IMR-90 (cell line): ENCODE measurements around the gene MAFB. TPM values are rescaled to one million over a fixed set of nuclear protein-coding genes. Genes with fewer than 3 reads are reported as not detected.

ENCODE experiments used
- ATAC-seq: fragments of 200-7000 bp; cut with Tn5 transposase; 2 replicates; pipeline ENCODE4 v1.9.1; 2020; ENCODE audit warnings: low read depth, mild to moderate bottlenecking, moderate library complexity
- BruUV-seq: library from RNA; stranded (reverse); fragments of 400-500 nt; replicated peaks from 2 replicates; lab custom pipeline; 2021; lab: Mats Ljungman, UMichigan
- CTCF ChIA-PET: fragments of 300-600 bp; formaldehyde crosslinking; extraction: SDS; loops from one replicate; lab custom pipeline; 2021; ENCODE audit warnings: antibody characterized with exemption; lab: Yijun Ruan, JAX
- POLR2A ChIA-PET: fragments of 300-600 bp; sonication (Branson Sonifier 250); formaldehyde crosslinking; loops from one replicate; lab custom pipeline; 2022; ENCODE audit warnings: antibody characterized with exemption; ENCODE audit not compliant: unreplicated experiment; lab: Charles Lee
- DNase-seq: peaks from one replicate; pipeline ENCODE4 v3.0.0; 2013
- H2AFZ ChIP-seq: replicated peaks from 2 replicates; pipeline ENCODE3; 2013; ENCODE audit warnings: low read length, mild to moderate bottlenecking; ENCODE audit not compliant: poor library complexity
- H2AK5ac ChIP-seq: 2 replicates; pipeline ENCODE4 v1.6.1; 2013; ENCODE audit warnings: low read depth, low read length, inconsistent platforms
- H2AK9ac ChIP-seq: replicated peaks from 2 replicates; pipeline ENCODE3; 2013; ENCODE audit warnings: mild to moderate bottlenecking, low read depth, low read length, moderate library complexity; ENCODE audit not compliant: poor library complexity
- H2BK120ac ChIP-seq: 2 replicates; pipeline ENCODE4 v1.6.1; 2013; ENCODE audit warnings: low read depth, low read length, inconsistent platforms
- H2BK15ac ChIP-seq: 3 replicates; pipeline ENCODE4 v1.6.1; 2013; ENCODE audit warnings: low read depth, low read length, inconsistent platforms
- H2BK20ac ChIP-seq: 2 replicates; pipeline ENCODE4 v1.6.1; 2013; ENCODE audit warnings: low read depth, mild to moderate bottlenecking, inconsistent platforms, low read length, moderate library complexity
- H2BK5ac ChIP-seq: 2 replicates; pipeline ENCODE4 v1.6.1; 2013; ENCODE audit warnings: mild to moderate bottlenecking, low read depth, low read length, inconsistent platforms; ENCODE audit not compliant: poor library complexity, severe bottlenecking
- H3K14ac ChIP-seq: replicated peaks from 2 replicates; pipeline ENCODE4 v1.6.1; 2013; ENCODE audit warnings: low read depth, low read length, inconsistent platforms
- H3K18ac ChIP-seq: 2 replicates; pipeline ENCODE4 v1.6.1; 2013; ENCODE audit warnings: low read depth, low read length, control low read depth
- H3K23ac ChIP-seq: 2 replicates; pipeline ENCODE4 v1.6.1; 2013; ENCODE audit warnings: low read depth, low read length, inconsistent platforms
- H3K27ac ChIP-seq: 2 replicates; pipeline ENCODE4 v1.5.1; 2013; ENCODE audit warnings: mild to moderate bottlenecking, control low read depth, low read length; ENCODE audit not compliant: insufficient read depth
- H3K27me3 ChIP-seq: 2 replicates; pipeline ENCODE4 v1.6.1; 2013; ENCODE audit warnings: low read length; ENCODE audit not compliant: control insufficient read depth, insufficient read depth
- H3K36me3 ChIP-seq: 2 replicates; pipeline ENCODE4 v1.6.1; 2013; ENCODE audit warnings: low read length, mixed read lengths; ENCODE audit not compliant: control insufficient read depth, insufficient read depth
- H3K4ac ChIP-seq: 2 replicates; pipeline ENCODE4 v1.6.1; 2013; ENCODE audit warnings: low read depth, low read length, inconsistent platforms
- H3K4me1 ChIP-seq: 2 replicates; pipeline ENCODE4 v1.6.1; 2013; ENCODE audit warnings: low read length, mixed read lengths; ENCODE audit not compliant: control insufficient read depth, insufficient read depth
- H3K4me2 ChIP-seq: 2 replicates; pipeline ENCODE4 v1.6.1; 2013; ENCODE audit warnings: low read depth, mild to moderate bottlenecking, control low read depth, low read length, moderate library complexity
- H3K4me3 ChIP-seq: 2 replicates; pipeline ENCODE4 v1.5.1; 2013; ENCODE audit warnings: low read depth, mild to moderate bottlenecking, control low read depth, low read length, moderate library complexity; ENCODE audit not compliant: insufficient read depth
- H3K56ac ChIP-seq: 2 replicates; pipeline ENCODE4 v1.6.1; 2013; ENCODE audit warnings: low read length, inconsistent platforms; ENCODE audit not compliant: insufficient read depth; ENCODE audit errors: extremely low read depth
- H3K79me1 ChIP-seq, 2 experiments: 2 replicates each; pipeline ENCODE4 v1.6.1; 2013; ENCODE audit warnings: low read length in 2 of 2, inconsistent platforms in 1 of 2, low read depth in 1 of 2
- H3K9ac ChIP-seq: 2 replicates; pipeline ENCODE4 v1.6.1; 2013; ENCODE audit warnings: low read depth, low read length, control low read depth
- H3K9me1 ChIP-seq: 2 replicates; pipeline ENCODE4 v1.6.1; 2013; ENCODE audit warnings: low read length, inconsistent platforms; ENCODE audit not compliant: insufficient read depth
- H3K9me3 ChIP-seq: 2 replicates; pipeline ENCODE4 v1.6.1; 2013; ENCODE audit warnings: low read length; ENCODE audit not compliant: control insufficient read depth, insufficient read depth
- H4K20me1 ChIP-seq: 2 replicates; pipeline ENCODE4 v1.6.1; 2013; ENCODE audit warnings: low read length, inconsistent platforms; ENCODE audit not compliant: insufficient read depth
- H4K5ac ChIP-seq: 2 replicates; pipeline ENCODE4 v1.6.1; 2013; ENCODE audit warnings: mild to moderate bottlenecking, low read depth, low read length, control low read depth
- H4K8ac ChIP-seq, 2 experiments: 2 replicates each; pipeline ENCODE4 v1.6.1; 2013; ENCODE audit warnings: low read depth in 2 of 2, low read length in 2 of 2, control low read depth in 1 of 2, inconsistent platforms in 1 of 2
- H4K91ac ChIP-seq: 2 replicates; pipeline ENCODE4 v1.6.1; 2013; ENCODE audit warnings: low read depth, low read length, inconsistent platforms; ENCODE audit not compliant: insufficient read depth
- CEBPB ChIP-seq: IDR thresholded peaks from 2 replicates; pipeline ENCODE4 v1.6.1; 2012; ENCODE audit warnings: low read depth, low read length, improper control_type of control experiment
- ELK1 ChIP-seq: fragments of 150-350 bp; IDR thresholded peaks from 2 replicates; pipeline ENCODE4 v1.6.1; 2016; ENCODE audit warnings: low read depth, mild to moderate bottlenecking, low read length, moderate library complexity, borderline replicate concordance
- FOS ChIP-seq: fragments of 150-350 bp; IDR thresholded peaks from 2 replicates; pipeline ENCODE4 v1.6.1; 2016; ENCODE audit warnings: low read depth, low read length
- MAFK ChIP-seq: IDR thresholded peaks from 2 replicates; pipeline ENCODE4 v1.6.1; 2012; ENCODE audit warnings: low read depth, low read length, improper control_type of control experiment
- MAZ ChIP-seq: IDR thresholded peaks from 2 replicates; pipeline ENCODE4 v1.6.1; 2012; ENCODE audit warnings: low read depth, mild to moderate bottlenecking, low read length, improper control_type of control experiment, moderate library complexity, borderline replicate concordance
- MXI1 ChIP-seq: IDR thresholded peaks from 2 replicates; pipeline ENCODE4 v1.6.1; 2012; ENCODE audit warnings: low read depth, mild to moderate bottlenecking, low read length, moderate library complexity, borderline replicate concordance
- SMC3 ChIP-seq: fragments of 150-350 bp; IDR thresholded peaks from 2 replicates; pipeline ENCODE4 v1.6.1; 2016; ENCODE audit warnings: low read depth, mild to moderate bottlenecking, antibody characterized with exemption, low read length, moderate library complexity
- USF2 ChIP-seq: fragments of 150-350 bp; IDR thresholded peaks from 2 replicates; pipeline ENCODE4 v1.6.1; 2017; ENCODE audit warnings: mild to moderate bottlenecking, antibody characterized with exemption, low read length, low read depth
- dilution Hi-C: fragments of 300-500 bp; cut with HindIII; formaldehyde crosslinking; loops from one replicate; pipeline ENCODE4 v1.14.3; 2018; ENCODE audit warnings: low sequenced_read_pairs; ENCODE audit not compliant: unreplicated experiment
- in situ Hi-C: fragments of 300-500 bp; cut with MboI; formaldehyde crosslinking; loops from 3 replicates; pipeline ENCODE4 v1.14.3; 2019; ENCODE audit warnings: low sequenced_read_pairs, inconsistent platforms, mixed read lengths
- intact Hi-C: fragments of 100-400 bp; cut with micrococcal nuclease; formaldehyde crosslinking; loops from 2 replicates; pipeline ENCODE4 v1.10.0; 2022
- polyA plus RNA-seq, 3 experiments: library from polyadenylated mRNA; depleted of rRNA; stranded (reverse); fragments of >200 nt; gene quantifications; 2 replicates each; pipeline ENCODE4 v1.2.3, GENCODE V29; 2012; ENCODE audit warnings: low replicate concordance in 1 of 3
- total RNA-seq: library from RNA; depleted of rRNA; stranded (reverse); fragments of >200 nt; gene quantifications from 2 replicates; pipeline ENCODE4 v1.2.3, GENCODE V29; 2012

MAFB gene
- total and polyA plus RNA-seq, 2 of the 4 experiments (the other 2 are of a cell fraction): 0.07 TPM; not detected in 1

- POLR2A ChIA-PET: no interaction called here
These were observed 38.9 kb upstream of the MAFB start for GRCh38 chr20:40727960-40728359.

More at GRCh38 chr20:40727960-40728359, 38.9 kb upstream of the MAFB start:
- in situ Hi-C loops: no loop called here
- Histone ChIP-seq H3K9me3 (no peaks in the 10 kb centered on the region), H3K18ac (no peak overlapping the region), H3K4me1 (no peaks in the 10 kb centered on the region), H2BK120ac (no peak overlapping the region), H3K4me2 (no peak overlapping the region), H3K4ac (no peak overlapping the region), H3K27me3 (peaks cover 1% of the 10 kb centered on the region; the same call in 1 of the 2 replicates), H3K23ac (no peak overlapping the region), H4K91ac (no peak overlapping the region), H3K27ac (no peak overlapping the region), H4K20me1 (no peaks in the 10 kb centered on the region), H3K4me3 (no peak overlapping the region), H2AFZ (no peak overlapping the region), H3K79me1 (no peaks in the 10 kb centered on the region), H2BK20ac (no peak overlapping the region), H3K9ac (no peak overlapping the region), H3K36me3 (no peaks in the 10 kb centered on the region), H2AK5ac (no peak overlapping the region), H4K8ac (no peak overlapping the region), H2BK15ac (no peak overlapping the region), H3K9me1 (no peaks in the 10 kb centered on the region), H2AK9ac (no peak overlapping the region), H4K5ac (no peak overlapping the region), H2BK5ac (no peak overlapping the region), H3K14ac (no peak overlapping the region), H3K56ac (no peak overlapping the region)
- DNase-seq (no peak), ATAC-seq (no peak)
- TF ChIP-seq CEBPB: no peak
- TF ChIP-seq USF2: no peak
- no peak for TF ChIP-seq FOS
- no peak for TF ChIP-seq MXI1
- no peak for TF ChIP-seq MAZ
- TF ChIP-seq ELK1: no peak
- TF ChIP-seq MAFK: no peak
- no peak for TF ChIP-seq SMC3
- BruUV-seq: no TSS peak
- CTCF ChIA-PET: interaction anchor here (1.1 kb wide), 1 partner anchor 13 kb away, joined by 3 read pairs; no protein-coding TSS in a partner anchor
- dilution Hi-C loops: no loop called here
- intact Hi-C loops: no loop called here
